Non-pigmented ciliary epithelial cell (primary cell): Measurements from ENCODE around the gene PAAF1.

Source experiments
- DNase-seq: peaks from one replicate; pipeline ENCODE4 v3.0.0-alpha.2; 2010; ENCODE audit warnings: low read depth

PAAF1 gene

DNA sequence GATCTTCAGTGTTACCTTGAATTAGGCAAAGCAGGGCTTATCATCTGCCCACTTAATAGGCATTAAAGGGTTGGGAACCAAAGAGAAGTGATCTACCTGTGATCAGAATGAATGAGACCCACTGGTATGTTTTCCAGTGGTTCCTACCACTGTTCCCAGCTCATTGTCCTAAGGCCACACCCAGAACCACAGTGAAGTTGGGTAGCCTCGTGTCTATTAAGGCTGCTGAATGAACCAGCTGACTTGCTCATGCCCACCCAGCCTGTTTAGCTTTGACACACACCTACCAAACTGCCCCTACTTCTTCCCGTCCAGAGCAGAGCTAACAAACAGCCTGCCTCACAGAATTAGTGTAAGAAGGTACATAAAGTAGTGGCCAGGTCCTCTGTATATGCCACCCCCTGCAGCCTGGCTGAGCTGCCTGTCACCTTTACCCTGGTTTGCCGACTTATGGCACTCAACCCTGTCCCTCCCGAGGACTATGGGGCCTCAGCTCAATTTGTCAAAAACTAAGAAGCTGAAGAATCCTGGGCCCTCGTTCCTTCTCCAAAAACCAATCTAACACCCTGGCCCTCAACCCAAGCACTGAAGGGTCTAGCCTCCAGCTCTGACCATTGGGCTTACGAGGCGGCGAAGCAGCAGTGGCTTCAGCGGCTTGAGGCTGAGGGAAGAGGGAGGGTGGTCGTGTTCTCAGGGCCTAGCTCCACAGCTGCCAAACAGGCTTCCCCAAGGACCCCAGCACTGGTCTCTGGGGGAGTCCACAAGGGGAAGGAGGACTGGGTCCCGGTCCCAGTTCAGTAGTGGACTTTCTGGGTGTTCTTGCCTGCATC is 96.0 kb downstream of the PAAF1 start:
- no peak for DNase-seq

DNA sequence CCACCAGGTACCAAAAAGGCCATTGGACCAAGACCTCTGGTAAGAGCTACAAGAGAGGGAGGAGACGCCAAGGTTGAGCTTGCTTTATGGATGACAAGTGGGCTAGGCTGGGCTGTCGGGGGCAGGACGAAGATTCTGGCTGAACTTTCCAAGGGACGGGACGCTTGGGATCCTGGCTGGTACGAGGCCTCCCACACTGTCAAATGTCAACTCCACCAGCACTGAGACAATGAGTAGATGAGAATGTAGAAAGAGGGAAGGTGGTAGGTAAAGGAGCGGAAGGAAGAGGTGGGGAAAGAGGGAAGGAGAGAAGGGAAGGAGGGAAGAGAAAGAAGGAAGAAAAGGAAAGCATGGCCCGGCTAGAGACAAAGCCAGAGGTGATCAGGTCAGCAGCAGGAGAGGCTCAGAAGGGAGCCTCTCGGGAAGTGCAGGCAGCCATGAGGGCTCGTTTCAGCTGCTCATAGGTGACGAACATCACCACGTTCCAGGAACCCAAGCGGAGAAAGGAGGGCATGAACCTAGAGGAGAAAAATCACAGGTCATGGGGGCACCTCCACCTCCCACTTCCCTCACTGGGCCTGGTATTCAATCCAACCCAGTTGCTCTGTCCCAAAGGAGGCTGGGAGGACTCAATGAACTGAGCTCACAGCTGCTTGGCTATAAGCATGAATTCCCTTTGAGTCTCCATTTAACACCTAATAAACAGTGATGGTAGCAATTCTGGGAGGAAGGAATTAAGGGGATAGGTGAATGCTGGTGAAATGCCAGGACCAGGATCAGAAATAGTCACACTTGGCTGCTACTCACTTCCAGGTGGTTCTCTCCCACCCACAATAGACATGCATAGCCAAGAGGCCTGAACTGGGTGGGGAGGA is 98.0 kb downstream of the PAAF1 start:
- DNase-seq = no peak

DNA sequence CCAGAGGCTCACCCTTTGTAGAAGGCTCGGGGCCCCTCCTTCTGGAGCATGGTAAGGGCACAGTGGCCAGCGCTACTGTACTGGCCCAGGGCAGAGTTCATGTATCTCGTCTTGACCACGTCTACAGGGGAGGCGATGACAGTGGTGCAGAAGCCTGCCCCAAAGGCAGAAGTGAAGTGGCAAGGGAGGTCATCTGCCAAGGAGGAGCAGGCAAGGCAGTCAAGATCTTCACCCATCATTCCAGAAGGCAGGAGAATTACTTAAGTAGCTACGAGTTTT is 98.6 kb downstream of the PAAF1 start:
- no peak for DNase-seq

DNA sequence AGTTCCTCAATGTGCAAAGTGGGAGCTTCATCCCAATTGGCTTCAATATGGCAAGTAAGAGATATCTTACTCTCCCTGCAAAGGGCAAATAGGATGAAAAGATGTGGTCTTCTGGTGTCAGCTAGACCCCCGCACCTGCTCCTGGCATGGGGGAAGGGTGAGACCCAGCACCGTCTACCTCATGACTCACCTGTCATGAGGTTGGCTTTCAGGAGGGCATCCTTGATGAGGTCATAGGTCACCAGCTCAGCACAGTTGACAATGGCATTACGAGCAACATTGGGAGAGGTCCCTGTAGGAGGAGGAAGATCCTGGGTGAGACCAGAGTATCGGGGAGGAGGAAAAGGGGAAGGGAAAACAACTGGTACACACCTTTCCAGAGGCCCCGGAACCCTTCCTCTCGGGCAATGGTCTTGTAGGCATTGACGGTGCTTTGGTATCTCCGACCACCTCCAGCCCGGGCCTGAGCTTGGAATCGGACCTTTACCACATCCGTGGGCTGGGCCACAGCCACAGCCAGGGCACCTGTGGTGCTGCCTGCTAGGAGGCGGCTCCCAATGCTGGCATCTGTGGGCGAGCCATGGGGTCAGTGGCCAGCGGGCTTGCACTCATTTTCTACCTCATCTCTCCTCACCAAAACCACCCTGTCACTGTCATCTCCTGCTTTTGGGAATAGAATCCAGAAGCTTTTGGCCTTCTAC is 99.8 kb downstream of the PAAF1 start:
- no peak for DNase-seq

DNA sequence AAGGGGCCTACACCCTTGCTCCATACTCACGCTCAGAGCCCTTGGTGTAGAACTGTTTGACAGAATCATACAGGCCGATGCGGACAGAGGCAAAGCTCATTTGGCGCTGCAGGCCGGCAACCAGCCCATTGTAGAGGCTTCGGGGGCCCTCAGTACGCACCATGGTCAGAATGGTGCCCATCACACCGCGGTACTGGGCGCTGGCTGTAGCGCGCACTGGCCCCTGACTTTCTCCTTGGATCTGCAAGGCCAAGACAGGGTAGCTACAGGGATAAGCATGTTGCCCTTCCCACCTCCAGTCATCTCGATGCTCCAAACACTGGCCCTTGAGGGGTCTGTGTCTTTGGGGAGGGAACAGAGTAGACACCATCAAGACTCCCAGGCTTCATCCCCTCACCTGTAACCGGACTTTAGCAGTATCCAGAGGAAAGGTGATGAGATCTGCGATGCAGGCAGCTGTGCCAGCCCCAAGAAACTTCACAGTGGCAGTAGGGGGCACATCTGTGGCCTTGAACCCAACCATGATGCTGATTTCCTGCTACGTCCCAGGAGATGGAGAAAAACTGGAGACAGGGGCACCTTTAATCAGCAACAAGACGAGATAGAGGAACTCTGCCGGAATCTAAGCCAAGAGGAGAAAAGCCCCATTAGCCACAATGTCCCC is 101.2 kb downstream of the PAAF1 start:
- no peak for DNase-seq

DNA sequence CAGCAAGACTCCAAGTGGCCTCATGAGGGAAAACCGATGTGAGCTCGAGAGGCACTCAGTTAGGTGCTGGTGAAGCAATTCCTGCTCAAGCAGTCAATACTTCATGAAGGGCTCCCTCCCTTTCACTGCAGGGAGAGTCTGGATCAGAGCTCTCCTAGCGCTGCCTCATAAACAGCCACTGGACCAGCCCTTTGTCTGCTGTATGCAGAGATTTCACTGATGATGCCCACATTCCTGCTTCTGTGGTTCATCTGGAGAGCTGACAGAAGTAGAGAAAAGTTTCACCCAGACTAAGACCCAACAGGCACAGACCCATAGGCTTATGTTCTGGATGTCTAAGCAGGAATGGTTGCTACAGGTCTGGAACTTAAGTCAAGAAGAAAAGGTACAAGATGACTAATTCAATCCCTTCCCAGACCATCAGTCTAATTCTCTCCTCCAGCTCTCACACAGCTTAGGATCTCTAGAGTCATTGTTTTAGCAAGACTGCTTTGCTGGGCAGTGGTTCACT is 101.8 kb downstream of the PAAF1 start:
- no peak for DNase-seq

DNA sequence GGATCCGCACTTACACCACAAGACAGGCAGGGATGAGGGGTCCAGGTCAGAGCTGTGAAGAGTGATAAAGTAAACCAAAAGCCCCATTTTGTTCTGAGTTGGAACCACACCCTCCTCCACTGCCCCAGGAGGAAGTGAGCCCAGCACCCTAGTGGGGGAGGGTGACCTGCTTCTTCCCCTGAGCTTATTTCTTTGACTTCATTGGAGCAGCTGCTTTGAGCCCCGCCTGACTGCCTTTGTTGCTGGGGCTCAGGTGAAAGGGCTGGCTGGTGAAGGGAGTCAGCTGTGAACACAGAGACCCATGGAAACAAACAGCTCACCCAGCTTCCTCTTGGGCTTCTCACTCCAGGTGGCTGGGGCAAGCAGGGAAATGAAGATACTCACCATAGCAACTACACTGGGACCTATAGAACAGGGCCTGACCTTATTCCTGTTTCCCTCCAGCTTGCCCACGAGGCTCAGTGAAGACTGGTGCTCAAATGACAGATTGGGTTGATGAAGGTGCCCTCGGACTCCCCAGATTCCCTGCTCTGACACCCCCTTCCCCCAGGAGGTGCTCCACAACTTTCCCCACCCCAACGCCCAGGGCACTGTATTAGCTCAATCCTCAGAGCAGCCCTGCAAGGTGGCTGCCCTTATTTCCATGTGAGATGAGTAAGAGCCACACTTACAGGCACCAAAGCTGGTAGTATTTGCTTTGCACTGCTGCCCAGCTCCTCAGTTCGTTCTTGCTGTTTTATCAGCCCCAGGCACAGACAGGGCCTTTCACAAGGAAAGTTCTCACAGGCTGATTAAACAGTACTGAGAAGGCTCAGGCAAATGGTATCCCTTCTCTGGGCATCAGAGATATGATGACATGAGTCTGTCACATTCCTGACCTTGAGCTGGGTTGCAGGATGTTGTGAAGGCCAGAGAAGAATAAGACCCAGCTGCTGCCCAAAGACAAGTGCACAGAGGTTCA is 103.5 kb downstream of the PAAF1 start:
- no peak for DNase-seq
